D341Med (cell line): ENCODE results near the gene STAC3.

Experiments
- DNase-seq: peaks from one replicate; pipeline ENCODE4 v3.0.0; 2012; ENCODE audit warnings: low spot score

The STAC3 gene

DNA sequence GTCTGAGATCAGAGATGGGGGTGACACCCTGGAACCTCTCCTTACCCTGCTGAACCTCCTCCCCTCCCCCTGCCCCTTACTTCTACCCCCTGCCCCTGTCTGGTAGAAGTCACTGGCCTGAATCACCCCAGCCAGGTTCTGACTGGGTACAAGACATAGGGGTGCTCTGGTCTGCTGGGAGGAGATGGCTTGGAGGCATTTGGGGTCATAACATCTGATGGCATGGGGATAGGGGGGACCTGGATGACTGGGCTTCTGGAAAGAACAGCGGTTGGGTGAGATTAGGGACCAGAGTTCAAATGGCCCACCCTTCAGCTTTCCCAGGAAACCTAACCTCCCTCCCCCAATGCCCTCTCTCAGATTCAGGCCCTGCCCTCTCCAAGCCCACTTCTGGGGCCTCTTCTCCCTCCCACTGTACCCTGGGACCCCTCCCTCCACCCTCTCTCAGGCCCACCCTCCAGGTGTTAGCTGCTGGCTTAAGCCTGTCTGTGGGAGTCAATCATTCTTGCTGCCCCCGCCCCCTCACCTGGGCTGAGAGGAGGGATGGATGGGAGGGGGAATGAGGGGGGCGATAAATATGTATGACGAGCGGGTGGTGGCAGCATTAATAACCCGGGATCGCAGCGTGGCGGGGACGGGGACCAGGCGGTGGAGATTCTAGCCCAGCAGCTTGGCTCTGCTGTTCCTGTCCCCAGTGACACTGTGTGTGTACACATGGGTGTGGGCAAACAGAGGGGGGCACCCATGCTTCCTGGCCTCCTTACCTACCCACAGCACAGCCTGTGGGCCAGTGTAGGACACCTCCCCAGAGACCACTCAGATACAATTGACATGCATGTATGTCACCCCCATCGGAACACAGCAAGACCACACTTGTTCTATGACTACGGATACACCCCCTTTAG is 28.4 kb downstream of the STAC3 start:
- DNase-seq: no peak

- DNase-seq: no peak
Measured at GRCh38 chr12:57221169-57221917, 29.6 kb downstream of the STAC3 start.

GRCh38 chr12:57220770-57221168 is 30.2 kb downstream of the STAC3 start:
- no peak for DNase-seq

DNA sequence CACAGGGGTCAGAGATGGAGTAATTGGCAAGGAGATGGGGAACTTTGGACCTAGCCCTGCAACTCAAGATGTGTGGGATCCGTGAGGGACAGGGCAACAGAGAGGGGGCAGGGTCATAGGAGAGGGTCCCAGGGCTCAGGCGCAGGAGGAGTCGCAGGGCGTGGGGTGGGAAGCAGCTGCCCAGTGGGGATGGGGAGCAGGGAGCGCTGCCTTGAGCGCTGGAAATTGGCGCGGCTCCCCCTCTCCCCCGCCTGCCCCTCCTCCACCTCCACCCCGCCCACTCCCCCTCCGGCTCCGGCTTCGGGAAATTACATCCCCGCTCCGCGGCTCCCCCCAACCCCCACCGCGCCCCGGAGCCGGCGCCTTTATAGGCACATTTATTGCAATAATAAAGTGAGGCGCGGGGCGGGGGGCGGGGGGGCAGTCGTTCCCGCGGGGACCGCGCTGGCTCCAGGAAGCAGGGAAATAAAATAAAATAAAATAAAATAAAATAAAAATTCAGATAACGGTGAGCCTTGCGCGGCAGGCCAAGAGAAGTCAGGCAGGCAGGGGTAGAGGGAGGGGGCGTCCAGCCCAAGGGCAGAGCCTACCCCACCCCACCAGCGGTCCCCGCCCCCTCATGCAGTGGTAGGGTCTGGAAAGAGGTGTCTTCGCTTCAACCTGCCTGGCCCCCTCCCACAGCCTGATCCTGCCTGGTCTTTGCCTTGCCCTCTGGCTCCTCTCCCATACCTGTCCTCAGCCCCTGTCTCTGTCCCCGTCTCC is 30.8 kb downstream of the STAC3 start:
- DNase-seq: no peak

- peak; percentile 70 for DNase-seq
Measured at GRCh38 chr12:57219205-57219992, 31.6 kb downstream of the STAC3 start.

DNA sequence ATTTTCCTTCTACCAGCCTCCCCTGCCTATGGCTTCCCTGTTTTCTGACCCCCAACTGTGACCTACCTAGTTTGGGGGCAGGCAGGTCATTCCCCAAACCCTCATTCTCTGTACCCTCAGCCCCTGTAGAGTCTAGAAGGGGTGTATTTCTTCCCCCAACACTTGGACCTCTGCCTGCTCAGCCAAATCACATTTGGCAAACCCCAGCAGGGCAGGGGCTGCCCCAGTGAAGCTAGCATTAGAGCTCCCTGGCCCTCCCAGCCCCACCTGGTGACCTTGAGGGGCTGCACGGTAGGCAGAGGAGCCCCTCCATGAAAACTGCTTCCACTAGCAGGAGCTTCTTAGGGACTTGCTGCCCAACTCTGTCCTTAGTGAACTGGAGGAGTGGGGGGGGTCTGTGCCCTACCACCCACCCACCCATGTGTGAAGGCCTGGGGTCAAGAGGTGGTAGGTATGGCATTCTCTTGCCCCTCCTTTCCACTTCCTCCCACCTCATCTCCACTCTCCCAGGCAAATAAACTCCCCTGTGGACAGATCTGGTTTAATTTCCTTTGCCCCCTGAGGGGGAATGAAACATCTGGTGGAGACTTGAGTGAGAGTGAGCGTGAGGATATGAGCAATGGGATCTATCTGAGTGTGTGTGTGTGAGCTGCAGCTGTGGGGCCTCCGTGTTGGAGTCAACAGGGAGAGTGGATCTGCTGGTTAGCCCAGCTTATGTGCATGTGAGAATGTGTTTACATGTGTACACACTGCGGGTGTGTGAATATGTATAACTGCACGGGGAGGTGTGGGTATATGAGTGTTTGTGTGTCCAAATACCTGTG is 32.7 kb downstream of the STAC3 start:
- DNase-seq: no peak

DNA sequence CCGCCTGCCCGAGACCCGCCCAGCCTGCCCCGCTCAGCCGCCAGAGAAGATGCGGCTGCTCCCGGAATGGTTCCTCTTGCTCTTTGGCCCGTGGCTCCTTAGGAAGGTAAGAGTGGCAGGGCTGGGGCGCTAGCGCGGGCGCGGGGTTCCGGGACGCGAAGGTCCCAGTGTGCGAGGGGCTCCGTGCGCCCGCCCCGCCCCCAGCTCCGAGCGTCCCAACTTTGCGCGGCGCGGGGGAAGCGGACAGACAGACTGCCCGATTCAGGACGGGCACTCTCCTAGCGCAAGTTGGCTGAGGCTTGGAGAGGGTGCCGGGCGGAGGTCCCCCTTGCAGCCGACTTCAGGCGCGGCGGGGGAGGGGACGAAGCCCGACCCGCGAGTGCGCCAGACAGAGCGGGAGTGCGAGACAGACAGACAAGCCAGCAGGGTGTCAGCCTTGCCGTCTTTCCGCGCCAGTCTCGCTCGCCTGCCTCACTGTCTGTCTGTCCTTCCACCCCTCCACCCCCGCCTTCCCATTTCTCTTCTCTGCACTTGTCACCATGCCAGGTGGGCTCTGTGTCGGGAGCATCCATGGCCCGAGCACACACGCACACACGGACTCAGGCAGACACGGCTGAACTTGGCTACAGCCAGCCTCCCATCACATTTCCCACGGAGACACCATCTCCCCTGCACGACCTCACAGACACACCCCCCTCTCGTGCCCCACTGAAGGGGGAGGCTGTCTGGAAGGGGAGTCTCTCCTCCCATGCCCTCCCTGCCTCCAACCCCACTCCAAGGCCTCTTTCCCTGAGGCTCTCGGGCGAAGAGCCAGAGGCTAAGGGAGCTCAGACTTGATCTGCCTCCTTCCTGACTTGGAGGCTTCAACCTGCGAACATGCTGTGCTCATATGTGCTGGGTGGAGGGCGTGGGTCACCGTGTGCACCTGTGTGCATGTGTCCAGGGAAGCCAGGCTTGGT is 33.8 kb downstream of the STAC3 start:
- peak; percentile 56 for DNase-seq

DNA sequence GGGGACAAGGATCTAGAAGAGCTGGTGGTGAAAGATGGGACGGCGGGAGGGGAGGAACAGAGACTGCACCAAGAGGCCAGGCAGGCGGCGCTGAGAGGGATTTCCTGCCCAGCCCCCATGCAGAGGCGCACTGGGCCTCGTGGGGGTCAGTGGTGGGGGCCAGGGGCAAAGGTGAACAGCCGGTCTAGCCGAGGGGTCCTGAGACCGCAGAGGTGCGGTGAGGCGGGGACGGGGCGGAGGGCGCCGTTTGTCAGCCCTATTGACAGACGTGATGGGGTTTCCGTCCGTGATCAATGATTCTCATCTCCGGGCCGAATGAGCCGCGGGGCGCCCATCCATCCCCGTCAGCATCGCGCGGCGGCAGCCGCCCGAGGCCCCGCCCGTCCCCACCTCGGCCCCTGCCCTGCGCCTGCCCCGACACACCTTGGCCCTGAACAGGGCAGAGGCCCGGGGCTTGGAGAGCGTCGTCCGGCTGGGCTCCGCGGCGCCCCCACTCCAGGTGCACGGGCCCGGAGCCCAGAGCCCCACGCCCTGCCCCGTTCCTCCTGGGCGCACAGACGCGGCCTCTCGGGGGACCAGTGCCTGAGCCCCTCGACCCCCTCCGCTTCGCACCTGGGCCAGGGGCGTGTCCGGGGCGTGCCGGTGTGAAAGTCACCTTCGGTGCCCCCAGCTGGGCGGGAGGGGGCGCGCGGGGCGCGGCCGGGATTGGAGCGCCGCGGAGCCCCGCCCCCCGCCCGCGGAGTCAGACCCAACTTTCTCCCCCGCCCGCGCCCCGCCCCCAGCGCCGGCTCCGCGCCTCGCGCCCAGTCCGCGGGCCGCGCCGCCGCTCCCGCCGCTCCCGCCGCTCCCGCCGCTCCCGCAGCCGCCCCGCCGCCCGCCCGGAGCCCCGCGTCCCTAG is 34.7 kb downstream of the STAC3 start, which contains the start of gene NXPH4:
NXPH4 (plus strand) TSS at position 781 of the 898 bp plus-strand sequence. CDS start 176 bp downstream, outside the sequence.
- DNase-seq: peak; percentile 82

- DNase-seq: no peak
Measured at GRCh38 chr12:57215668-57216013, 35.3 kb downstream of the STAC3 start.

- DNase-seq: no peak
Measured at GRCh38 chr12:57215065-57215464, 35.9 kb downstream of the STAC3 start.

DNA sequence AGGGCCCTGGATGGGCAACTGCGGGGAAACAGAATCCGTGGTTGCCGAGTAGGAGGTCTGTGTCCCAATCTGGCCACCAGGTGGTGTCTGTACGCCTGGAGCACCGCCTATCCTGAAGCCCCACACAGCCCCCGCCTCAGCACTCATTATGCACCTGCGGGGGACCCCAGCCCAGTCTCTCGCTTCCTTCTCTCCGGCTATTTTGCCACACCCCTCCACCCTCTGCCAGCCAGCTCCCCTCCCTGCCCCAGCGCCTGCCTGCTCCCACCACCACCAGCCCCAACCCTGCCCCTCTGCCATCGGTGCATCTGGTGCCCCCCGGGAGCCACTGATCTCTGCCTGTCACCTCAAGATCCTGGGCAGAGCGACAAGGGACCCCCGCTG is 36.6 kb downstream of the STAC3 start:
- peak; percentile 87 for DNase-seq

- no peak for DNase-seq
Measured at GRCh38 chr12:57213763-57214397, 37.1 kb downstream of the STAC3 start.

DNA sequence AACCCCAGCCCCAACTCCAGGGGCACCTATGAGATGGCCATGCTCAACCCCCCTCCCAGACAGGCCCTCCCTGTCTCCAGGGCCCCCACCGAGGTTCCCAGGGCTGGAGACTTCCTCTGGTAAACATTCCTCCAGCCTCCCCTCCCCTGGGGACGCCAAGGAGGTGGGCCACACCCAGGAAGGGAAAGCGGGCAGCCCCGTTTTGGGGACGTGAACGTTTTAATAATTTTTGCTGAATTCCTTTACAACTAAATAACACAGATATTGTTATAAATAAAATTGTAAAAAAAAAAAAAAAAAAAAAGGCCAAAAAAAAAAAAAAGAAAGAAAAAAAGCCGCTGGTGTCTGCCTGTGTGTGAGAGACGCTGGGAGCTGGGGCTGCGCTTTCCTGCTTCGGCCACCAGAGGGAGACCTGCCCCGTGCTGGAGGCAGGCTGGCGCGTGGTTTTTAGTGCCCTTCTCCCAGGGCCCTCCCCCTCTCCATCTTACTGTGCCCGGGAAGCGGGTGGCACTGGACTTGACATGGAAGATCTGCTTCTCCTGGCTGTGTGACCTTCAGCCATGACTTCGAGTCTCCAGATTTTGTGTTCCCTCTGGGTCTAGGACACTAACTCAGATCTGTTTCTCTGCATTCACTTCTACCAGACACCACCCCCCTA is 37.8 kb downstream of the STAC3 start:
- DNase-seq: peak; percentile 92

DNA sequence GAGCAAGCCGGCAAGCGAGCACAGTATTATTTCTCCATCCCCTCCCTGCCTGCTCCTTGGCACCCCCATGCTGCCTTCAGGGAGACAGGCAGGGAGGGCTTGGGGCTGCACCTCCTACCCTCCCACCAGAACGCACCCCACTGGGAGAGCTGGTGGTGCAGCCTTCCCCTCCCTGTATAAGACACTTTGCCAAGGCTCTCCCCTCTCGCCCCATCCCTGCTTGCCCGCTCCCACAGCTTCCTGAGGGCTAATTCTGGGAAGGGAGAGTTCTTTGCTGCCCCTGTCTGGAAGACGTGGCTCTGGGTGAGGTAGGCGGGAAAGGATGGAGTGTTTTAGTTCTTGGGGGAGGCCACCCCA is 38.3 kb downstream of the STAC3 start:
- no peak for DNase-seq

DNA sequence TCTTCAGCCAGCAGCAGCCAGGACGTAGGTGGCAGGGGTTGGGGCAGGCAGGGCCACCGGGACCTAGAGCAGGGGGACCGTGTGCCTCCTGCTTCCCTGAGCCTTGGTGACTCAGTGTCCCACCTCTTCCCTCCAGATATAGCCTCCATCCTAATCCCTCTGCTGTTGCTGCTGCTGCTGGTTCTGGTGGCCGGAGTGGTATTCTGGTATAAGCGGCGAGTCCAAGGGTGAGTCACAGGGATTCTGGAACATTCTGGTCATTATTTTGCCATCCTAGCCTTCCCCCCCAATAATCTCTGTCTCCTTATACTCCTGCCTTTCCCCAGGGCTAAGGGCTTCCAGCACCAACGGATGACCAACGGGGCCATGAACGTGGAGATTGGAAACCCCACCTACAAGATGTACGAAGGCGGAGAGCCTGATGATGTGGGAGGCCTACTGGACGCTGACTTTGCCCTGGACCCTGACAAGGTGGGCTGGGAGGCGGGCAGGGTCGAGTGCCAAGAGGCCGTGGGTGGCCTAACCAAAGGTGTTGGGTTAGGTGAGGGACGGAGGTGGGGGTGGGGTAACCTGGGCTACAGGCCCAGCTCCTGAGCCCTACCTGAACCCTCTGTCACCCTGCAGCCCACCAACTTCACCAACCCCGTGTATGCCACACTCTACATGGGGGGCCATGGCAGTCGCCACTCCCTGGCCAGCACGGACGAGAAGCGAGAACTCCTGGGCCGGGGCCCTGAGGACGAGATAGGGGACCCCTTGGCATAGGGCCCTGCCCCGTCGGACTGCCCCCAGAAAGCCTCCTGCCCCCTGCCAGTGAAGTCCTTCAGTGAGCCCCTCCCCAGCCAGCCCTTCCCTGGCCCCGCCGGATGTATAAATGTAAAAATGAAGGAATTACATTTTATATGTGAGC is 38.9 kb downstream of the STAC3 start:
- DNase-seq: no peak

DNA sequence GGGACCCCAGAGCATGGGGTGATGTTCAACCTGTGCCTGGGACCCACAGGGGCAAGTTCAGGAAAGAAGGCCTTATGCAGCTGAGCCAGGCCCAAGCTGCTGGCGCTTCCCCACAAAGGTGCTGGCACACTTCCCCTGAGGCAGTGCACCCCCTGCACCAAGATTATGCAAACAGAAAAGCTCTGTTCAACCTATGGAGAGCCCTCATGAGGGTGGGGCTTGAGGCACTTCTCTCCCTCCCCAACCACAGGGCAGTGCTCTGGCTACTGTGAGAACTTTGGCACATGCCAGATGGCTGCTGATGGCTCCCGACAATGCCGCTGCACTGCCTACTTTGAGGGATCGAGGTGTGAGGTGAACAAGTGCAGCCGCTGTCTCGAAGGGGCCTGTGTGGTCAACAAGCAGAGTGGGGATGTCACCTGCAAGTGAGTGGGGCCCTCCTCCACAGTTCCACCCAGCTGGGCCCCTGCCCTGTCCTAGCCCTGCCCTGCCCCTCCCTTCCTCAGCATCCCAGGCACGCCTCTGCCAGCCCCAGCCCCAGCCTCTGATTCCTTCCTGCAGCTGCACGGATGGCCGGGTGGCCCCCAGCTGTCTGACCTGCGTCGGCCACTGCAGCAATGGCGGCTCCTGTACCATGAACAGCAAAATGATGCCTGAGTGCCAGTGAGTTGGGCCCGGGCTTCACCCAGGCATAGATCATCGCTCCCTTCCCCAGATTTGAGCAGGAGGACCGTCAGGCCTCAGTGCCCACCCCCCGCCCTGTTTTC is 39.9 kb downstream of the STAC3 start:
- DNase-seq: no peak
